Activated CD4-positive, alpha-beta T cell treated with anti-CD3 and anti-CD28 coated beads, Interleukin-2, Interleukin-4, amounts not matched to agents 100 ng/mL and 50 ng/mL, durations not matched to agents 16 hours and 8 hours (primary cell): ENCODE measurements around the gene TIMM10.
A peak's percentile ranks its signal among the peaks of the same experiment; 100 is the strongest.

Source experiments
- DNase-seq: peaks from one replicate; pipeline ENCODE4 v3.0.0-alpha.2; 2020; ENCODE audit warnings: low spot score

TIMM10 gene

GRCh38 chr11:57502376-57502775 is 28.2 kb downstream of the TIMM10 start:
- DNase-seq = no peak

GRCh38 chr11:57501953-57502352 is 28.6 kb downstream of the TIMM10 start:
- no peak for DNase-seq

GRCh38 chr11:57500926-57501325 is 29.6 kb downstream of the TIMM10 start:
- no peak for DNase-seq

- DNase-seq = no peak
These were observed 30.0 kb downstream of the TIMM10 start for GRCh38 chr11:57500515-57500914.

- no peak for DNase-seq
These were observed 30.5 kb downstream of the TIMM10 start for GRCh38 chr11:57499983-57500461.

GRCh38 chr11:57499413-57499982 is 31.1 kb downstream of the TIMM10 start:
- DNase-seq = peak; percentile 48

GRCh38 chr11:57498540-57498939 is 32.0 kb downstream of the TIMM10 start:
- no peak for DNase-seq

GRCh38 chr11:57497303-57498247 is 33.0 kb downstream of the TIMM10 start:
- no peak for DNase-seq

- no peak for DNase-seq
These were observed 34.3 kb downstream of the TIMM10 start for GRCh38 chr11:57496109-57496820.

GRCh38 chr11:57493507-57494503 is 36.7 kb downstream of the TIMM10 start:
- peak; percentile 77 for DNase-seq

- peak; percentile 62 for DNase-seq
These were observed 39.0 kb downstream of the TIMM10 start for GRCh38 chr11:57491371-57492061.

GRCh38 chr11:57490456-57491248 is 39.9 kb downstream of the TIMM10 start:
- DNase-seq = no peak

GRCh38 chr11:57487920-57488659 is 42.5 kb downstream of the TIMM10 start:
- no peak for DNase-seq

- DNase-seq = no peak
These were observed 43.4 kb downstream of the TIMM10 start for GRCh38 chr11:57487021-57487778.

GRCh38 chr11:57485217-57485990 is 45.1 kb downstream of the TIMM10 start:
- DNase-seq = no peak

GRCh38 chr11:57484141-57484710 is 46.3 kb downstream of the TIMM10 start:
- no peak for DNase-seq

- DNase-seq = no peak
These were observed 47.0 kb downstream of the TIMM10 start for GRCh38 chr11:57483562-57483918.
